Measurements from ENCODE around the gene NDUFB4.

The NDUFB4 gene

DNA sequence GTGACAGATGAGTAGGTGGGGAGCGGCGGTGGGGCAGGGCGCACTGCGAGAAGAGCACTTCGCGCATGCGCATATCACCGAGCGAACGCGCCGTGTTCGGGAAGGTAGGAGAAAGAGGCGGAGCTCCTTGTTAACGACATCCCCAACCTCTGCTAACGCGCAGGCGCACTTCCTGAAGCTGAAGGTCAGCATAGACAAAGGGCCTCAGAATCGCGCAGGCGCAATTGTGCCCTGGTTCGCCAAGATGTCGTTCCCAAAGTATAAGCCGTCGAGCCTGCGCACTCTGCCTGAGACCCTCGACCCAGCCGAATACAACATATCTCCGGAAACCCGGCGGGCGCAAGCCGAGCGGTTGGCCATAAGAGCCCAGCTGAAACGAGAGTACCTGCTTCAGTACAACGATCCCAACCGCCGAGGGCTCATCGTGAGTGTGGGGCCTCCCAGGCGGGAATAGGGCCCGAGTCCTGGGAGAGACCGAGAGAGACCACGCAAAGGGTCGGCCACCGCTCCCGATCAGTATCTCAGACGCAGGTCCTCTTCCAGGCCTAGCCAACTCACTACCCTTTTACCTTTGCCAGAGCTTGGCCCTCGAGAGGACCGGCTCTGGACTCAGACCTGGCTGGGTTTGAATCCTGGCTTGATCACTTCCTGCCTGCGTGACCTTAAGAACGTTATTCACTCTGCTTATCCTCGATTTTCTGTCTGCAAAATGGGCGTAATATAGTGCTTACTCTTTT is at the start of gene NDUFB4:
NDUFB4 (plus strand) TSS at position 221 of the 737 bp plus-strand sequence; CDS start at position 245, 24 bp downstream.
- DNase-seq, result peak; percentile 99 to 100

DNA sequence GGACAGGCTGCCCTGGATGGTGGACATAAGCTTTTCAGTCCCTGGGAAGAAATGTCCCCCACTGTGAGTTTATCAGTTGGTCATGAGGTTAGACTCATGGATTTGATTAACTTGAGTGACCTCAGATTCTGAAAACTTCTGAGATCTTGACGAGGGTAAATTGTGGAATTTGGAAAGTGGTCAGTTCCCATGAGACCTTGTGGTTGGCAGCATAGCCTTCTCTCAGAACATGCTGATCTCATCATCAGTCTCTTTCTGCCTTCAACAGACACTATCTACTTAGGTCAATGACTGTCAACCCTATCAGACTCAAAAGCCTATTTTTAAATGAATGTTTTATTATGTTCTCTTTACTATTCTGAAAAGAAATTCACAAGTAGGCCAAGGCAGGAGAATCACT is 45.6 kb upstream of the NDUFB4 start:
- DNase-seq, result no peak

DNA sequence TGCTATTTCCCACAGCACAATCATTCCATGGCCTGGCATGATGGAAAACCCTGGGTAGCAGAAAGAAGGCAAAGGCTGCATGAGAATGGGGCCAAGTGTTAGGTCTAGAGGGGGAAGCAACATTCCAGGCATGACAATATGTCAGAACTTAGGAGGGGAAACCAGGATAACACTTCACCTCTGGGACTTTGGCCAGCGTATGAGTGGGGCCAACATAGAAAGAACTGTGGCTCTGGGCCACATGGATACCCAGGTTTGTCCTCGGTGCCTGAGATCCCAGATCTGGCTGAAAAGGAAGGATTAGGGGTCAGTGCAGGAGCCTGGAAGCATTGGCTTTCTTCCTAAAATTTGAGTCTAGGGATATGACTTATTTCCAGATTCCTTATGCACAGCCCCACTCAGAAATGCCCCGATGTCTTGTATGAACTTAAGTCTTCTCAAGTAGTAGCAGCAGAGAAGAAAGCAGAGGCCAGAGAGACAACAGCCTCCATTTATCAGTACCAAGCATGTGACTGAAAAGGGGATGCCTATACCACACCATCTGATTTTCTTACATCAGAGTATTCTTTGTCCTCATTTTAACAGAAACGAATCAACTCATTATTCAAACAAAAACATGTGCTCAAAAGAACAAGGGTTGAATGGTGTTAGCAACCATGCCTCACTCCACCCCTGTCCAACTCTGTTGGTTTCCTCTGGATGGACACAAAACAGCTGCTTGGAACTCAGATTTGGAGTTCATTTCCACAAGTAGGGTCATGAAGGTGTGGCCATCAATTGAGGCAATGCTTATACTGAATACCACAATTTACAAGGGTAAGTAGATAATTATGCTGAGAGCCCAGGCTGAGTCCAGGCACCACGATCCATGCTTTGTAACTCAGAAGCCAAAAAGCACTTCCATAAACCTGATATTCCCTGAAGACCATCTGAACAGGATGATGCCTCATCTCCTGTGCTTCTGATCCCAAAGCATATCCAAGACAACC is 43.7 kb upstream of the NDUFB4 start:
- no peak for DNase-seq

DNA sequence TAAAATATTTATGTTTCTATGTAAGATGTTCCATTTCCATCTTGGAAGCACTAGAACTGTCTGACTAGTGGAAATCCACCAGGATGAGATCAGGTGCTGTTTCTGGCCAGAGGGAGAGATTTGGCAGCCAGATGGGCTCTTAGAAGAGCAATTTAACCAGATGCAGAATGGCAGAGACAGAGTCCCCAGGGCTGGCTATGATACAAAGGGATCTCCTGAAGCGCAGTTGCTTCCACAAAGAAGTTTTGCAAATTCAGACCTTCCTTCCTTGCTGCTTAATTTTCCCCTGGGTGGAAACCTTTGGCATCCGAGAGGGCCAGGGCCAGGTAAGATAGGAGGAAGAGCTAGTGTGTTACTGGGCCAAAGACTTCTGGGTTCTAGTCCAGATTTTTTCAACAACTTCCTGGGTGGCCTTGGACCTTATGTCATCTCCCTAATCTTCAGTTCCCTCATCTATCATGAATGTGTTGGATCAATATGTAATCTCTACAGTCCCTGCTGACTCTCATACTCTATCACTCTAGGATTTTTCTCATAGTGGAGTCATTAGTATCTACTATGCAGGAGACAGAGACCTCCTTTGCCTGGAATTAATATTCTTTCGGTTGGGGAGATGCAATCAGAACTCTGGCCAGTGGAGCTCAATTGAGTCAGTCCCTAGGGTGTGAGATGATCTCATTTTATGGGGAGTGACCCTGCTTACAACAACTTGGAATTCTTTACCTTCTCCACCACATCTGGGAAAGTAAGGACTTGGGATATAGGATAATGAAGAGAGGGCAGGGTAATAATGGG is 41.1 kb upstream of the NDUFB4 start:
- no peak for DNase-seq

DNA sequence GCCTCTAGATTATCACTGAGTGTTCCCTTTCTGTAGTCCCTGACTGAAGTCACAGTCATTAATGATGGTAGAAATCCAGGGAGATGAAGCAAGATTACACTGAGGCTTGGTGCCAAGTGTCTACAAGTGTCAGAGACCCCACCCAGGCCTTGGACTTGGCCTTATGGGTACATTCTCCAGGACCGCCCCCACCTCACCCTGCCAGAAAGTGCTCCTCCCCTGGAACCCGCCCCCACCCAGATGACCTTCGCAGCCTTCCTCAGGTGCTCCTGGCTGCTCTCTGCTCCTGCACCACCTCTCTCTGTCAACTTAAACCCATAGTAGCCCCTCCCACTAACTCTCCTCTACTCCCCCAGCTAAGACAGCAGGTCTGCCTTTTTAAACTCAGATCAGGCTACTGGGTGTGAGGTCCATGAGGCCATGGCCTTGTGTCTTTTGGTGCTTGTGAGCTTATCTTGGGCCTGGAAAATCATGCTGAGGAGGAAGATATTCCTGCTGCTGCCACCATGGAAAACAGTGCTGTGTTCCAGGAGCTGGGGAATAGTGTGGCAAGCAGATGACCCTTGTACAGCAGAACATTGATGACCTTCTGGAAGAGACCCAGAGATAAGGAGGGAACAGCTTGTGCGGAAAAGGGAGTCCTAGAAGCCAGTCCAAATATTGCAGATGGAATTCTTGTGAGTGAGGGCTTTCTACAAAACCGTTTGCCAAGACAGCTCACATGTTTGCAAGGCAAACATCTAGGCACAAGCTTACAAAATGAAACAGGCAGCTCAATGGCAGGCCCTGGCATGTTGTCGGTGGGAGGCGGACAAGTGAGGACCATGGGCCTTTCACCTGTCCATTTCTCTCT is 40.3 kb upstream of the NDUFB4 start:
- no peak for DNase-seq

GRCh38 chr3:120557115-120557514 is 39.0 kb upstream of the NDUFB4 start:
- DNase-seq, result no peak

- DNase-seq, result peak; percentile 81 to 92
Observed at GRCh38 chr3:120558771-120559241, 37.3 kb upstream of the NDUFB4 start.

- DNase-seq, result peak in 1 of 2 experiments; percentile 69
Observed at GRCh38 chr3:120559242-120560061, 36.7 kb upstream of the NDUFB4 start.

- no peak for DNase-seq
Observed at GRCh38 chr3:120560304-120561250, 35.6 kb upstream of the NDUFB4 start.

- peak; percentile 39 to 91 for DNase-seq
Observed at GRCh38 chr3:120561251-120562045, 34.7 kb upstream of the NDUFB4 start.

DNA sequence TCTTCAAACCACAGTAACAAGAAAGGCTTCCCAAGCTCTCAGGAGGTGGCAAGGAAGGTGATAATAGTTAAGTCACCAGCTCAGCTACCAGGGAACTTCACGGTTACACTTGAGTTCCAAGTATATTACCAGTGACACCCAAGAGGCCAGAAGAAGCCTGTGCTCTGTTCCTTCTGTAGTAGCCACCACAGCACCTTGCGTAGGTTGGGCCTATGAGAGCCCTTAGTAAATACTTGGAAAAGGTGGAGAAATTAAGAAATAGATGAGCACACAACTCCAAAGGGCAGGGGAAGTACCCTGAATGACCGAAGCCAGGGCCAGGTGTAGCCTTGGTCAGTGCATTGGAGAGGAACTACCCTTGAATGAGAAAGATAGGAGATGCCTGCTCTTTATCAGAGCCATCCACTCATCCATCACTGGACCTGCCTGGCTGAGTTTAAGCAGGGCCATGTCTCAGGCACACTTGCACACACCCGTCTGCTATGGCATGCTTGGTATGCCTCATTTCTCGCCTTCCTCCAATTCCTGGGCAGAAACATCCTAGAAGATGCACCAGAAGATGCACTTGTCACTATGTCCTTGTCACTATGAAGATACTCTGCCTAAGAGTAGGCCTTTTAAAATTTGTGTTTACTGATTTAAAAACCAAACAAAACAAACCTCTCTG is 32.6 kb upstream of the NDUFB4 start:
- no peak for DNase-seq

GRCh38 chr3:120566243-120566975 is 29.7 kb upstream of the NDUFB4 start:
- peak; percentile 83 to 89 for DNase-seq

GRCh38 chr3:120567370-120568201 is 28.6 kb upstream of the NDUFB4 start:
- DNase-seq, result peak; percentile 78 to 90

- DNase-seq, result no peak
Observed at GRCh38 chr3:120568202-120568531, 28.0 kb upstream of the NDUFB4 start.

GRCh38 chr3:120568598-120568997 is 27.5 kb upstream of the NDUFB4 start:
- DNase-seq, result peak in 1 of 2 experiments; percentile 8

DNA sequence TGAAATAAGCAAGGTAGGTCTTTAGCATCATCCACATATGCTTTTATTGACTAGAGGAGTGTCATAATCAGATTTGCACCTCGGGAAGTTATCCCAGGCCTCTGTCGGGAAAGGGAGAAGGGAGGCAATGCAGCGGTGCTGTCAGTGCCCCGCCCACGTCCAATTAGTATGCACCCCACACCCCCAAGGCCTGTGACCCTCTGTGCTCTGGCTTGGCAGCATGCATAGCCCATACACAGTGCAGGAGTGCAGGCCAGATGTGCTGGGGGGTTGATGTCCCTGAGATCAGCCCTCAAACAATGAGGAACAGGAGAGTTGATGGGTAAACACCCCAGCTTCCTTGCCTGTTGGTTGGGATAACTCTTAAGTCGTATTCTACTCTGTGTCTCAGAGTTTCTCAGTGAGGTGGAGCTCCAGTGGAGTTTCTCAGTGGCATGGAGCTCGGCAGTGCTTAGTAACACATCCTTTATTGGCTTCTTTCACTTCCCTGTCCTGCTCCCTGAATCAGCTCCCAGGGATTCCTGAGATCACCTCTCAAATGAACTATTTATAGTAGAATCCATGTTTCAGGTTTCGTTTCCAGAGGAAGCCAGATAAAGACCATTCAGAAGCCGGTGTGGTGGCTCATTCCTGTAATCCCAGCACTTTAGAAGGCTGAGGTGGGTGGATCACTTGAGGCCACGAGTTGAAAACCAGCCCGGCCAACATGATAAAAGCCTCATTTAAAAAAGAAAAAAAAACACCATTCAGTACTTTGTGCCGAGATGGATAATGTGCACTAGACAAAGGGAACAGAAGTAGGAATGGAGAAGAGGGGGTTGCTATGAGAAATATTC is 26.7 kb upstream of the NDUFB4 start:
- no peak for DNase-seq

Measured in NCI-H526 (cell line).